ENCODE data around the gene PRLH.

PRLH gene, protein sequence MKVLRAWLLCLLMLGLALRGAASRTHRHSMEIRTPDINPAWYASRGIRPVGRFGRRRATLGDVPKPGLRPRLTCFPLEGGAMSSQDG

DNA sequence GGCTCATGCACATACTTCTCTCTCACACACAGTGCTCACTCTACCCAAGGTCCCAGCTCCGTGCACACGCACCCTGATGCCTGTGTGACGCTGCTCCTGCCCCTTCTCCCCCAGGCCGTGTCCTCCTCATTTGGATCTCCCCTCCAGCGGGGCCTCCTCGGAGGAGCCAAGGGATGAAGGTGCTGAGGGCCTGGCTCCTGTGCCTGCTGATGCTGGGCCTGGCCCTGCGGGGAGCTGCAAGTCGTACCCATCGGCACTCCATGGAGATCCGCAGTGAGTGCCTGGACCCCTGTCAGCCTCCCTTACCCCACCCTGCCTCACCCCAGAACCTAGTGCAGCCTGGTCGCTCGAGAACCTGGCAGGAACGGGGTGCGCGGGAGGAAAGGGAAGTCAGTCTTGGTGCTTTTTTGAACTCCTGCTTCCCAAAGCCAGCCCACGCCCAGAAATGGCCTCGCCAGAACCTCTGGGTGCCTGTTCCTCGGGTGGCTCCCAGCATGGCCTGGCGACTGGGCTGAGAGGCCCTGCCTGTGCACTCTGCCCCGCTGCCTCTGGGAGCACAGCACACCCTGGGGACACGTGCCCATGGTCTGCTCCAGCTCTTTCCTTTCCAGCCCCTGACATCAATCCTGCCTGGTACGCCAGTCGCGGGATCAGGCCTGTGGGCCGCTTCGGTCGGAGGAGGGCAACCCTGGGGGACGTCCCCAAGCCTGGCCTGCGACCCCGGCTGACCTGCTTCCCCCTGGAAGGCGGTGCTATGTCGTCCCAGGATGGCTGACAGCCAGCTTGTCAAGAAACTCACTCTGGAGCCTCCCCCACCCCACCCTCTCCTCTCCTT is at the start of gene PRLH:
Gene PRLH (plus strand): TSS at position 174 of the 835 bp plus-strand sequence. CDS start 0 bp downstream, at position 174.
- DNase-seq (ENCODE audit: low read depth): no peak

DNA sequence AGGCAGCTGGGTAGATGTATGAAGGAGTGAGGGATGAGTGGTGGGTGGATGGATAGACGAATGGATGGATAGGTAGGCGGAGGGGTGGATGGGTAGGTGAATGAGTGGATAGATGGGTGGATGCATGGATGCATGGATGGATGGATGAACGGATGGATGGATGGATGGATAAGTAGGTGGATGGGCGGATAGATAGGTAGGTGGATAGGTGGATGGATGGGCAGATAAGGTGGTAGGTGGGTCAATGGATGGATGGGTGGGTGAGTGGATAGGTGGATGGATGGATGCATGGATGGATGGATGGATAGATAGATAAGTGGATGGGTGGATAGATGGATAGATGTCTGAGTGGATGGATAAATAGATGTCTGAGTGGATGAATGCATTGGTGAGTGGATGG is 49.2 kb upstream of the PRLH start:
- DNase-seq (ENCODE audit: low read depth): no peak

DNA sequence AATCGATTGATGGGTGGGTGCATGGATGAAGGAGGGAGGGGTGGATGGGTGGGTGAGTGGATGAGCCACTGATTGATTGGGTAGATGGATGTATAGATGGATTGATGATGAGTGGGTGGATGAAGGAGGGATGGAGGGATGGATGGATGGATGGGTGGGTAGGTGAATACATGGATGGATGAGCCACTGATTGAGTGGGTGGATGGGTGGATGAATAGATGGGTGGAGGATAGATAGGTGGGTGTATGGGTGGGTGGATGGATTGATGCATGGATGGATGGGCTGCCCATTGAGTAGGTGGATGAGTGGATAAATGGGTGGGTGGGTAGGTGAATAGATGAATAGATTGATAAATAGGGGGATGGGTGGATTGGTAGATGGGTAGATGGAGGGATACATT is 48.4 kb upstream of the PRLH start:
- no peak for DNase-seq (ENCODE audit: low read depth)

DNA sequence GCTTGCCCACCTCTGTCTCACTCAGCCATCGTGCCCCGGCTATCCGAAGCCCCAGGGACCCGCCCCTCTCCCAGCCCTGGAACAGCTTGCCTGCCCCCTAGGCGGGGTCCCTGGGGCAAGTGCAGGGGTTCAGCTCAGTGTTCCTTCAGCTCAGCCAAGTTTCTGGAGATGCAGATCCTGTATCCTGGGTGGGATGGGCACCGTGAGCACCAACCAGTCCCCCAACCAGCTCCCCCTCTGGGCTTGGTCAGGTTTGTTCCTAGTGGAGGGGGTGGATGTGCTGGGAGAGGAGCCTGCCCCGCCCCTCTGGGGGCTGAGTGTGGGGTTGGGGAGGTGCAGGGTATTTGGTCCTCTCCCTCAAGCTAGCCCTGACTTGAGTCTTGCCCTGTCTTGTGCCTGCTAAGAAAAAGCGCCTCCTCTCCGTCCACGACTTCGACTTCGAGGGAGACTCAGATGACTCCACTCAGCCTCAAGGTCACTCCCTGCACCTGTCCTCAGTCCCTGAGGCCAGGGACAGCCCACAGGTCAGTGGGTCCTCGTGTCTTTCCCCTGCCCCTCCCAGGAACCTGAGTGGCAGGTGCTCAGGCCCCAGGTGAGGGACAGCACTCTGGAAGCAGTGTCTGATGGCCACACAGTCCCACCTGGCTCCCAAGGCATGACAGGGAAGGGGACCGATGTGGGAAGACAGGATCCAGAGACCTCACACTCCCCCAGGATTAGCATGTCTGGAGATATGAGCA is 46.7 kb upstream of the PRLH start:
- DNase-seq (ENCODE audit: low read depth): no peak

DNA sequence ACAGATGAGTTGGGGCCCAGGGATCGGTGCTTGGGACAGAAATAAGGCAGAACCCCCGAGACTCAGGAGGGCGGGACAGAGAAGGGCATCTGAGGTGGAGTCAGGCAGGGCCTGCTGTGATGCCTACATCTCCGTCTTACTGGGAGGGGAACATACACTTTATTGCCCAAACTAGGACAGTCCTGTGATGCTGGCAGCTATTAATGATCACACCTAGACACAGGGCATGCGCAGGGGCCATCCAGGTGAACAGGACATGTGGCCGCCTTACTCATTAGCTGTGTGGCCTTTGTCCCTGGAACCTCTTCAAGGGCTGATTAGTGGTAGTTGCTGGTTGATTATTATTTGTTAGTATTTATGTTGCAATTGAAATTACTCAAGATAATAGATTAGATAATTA is 46.1 kb upstream of the PRLH start:
- DNase-seq (ENCODE audit: low read depth): no peak

DNA sequence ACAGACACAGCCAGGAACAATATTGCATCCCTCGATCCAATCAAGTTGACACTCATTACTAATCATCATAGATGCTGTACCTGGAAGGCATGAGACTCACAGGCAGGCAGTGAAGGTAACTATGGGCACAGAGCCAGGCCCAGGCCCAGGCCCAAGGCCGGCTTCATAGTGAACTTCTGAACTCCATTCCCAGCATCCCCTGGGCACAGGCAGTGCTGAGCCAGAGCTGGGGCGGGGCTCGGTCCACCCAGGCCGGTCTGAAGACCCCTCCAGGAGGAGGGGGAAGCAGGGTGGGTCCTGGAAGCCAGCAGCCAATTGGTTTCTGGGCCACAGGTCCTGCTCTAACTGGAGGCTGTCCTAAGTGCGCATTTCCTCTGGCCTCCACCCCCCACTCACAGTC is 41.7 kb upstream of the PRLH start:
- no peak for DNase-seq (ENCODE audit: low read depth)

DNA sequence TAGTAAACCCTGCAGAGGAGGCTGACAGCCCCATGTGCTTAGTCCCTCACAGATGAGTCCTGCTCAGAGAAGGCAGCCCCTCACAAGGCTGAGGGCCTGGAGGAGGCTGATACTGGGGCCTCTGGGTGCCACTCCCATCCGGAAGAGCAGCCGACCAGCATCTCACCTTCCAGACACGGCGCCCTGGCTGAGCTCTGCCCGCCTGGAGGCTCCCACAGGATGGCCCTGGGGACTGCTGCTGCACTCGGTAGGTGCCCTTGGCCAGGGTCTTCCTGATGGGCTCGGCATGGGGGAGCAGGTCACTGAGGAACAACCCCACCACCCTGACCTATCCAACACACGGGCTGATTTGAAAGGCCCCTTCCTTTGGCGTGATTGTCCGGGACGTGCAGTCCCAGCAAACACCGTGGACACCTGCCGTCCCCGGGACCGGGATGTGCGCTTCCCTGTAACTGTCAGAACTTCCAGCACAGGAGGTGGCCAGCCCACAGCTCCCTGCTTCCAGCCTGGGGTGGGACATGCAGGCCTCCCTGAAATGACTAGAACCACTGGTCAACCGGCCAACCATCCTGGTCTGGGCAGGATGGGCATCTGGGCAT is 40.7 kb upstream of the PRLH start:
- DNase-seq (ENCODE audit: low read depth): no peak

DNA sequence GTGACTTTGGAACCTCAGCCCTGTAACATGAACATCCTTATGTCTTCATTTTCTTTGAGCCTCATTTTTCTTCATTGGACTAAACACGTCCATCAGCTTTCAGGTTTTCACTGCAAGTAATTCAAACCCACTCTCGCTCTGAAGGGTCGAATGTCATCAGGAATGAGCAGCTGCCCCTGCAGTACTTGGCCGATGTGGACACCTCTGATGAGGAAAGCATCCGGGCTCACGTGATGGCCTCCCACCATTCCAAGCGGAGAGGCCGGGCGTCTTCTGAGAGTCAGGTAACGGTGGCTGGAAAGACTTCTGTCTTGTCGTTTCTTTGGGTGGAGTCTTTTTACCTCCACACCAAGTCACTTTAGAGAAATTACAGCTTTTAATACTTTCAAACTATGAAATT is 39.1 kb upstream of the PRLH start:
- DNase-seq (ENCODE audit: low read depth): no peak

DNA sequence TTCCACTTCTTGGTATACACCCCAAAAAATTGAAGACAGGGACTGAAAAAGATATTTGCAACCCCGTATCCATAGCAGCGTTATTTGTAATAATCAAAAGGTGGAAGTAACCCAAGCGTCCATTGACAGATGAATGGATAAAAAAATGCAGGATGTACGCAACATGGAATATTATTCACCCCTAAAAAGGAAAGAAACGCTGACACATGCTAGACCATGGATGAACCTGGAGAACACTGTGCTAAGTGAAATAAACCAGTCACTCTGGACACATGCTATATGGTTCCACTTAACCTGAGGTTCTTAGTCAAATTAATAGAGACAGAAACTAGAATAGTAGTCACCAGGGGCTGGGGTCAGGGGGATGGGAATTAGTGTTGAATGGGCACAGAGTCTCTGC is 38.6 kb upstream of the PRLH start:
- no peak for DNase-seq (ENCODE audit: low read depth)

DNA sequence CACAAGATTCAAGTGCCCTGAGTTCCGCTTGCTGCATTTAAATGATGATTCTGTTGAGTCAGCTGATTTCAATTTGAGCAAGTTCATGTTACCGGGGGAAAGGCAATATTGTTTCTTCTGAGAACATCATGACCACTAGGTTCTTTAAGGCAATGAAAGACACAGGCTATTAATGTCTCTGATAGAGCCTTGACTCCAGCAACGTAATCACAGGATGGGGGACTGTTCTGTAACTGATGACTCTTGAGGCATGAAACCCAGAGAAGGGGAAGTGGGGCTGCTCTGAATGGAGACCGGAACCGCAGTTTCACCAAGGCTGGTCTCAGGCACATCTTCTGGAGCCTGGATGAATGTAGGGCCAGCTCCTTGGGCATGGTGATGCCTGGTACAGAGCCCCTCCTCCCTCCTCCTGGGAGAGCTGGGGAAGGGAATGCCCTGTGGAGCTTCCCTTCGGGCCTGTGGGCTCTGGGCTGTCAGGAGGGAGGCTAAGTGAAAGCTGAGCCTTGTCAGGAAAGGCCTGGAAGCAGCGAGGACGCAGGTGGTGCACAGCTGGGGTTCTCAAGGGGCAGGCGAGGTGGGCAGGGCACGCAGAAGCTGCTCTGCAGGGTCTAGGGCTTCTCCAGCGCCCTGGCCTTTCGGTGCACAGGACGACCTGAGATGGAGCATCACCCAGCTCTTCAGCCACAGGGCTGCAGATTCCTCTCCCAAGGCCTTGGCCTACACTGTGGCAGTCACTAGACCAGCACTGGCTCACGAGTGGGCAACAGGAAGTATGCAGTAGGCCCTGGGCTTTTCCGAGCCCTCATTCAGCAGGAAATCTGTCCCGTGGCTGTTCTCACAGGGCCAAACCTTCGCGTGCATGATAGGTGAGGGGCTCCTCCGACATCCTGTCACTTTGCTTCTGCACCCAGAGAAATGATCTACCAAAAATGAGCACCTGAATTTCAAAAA is 36.6 kb upstream of the PRLH start:
- DNase-seq (ENCODE audit: low read depth): no peak

DNA sequence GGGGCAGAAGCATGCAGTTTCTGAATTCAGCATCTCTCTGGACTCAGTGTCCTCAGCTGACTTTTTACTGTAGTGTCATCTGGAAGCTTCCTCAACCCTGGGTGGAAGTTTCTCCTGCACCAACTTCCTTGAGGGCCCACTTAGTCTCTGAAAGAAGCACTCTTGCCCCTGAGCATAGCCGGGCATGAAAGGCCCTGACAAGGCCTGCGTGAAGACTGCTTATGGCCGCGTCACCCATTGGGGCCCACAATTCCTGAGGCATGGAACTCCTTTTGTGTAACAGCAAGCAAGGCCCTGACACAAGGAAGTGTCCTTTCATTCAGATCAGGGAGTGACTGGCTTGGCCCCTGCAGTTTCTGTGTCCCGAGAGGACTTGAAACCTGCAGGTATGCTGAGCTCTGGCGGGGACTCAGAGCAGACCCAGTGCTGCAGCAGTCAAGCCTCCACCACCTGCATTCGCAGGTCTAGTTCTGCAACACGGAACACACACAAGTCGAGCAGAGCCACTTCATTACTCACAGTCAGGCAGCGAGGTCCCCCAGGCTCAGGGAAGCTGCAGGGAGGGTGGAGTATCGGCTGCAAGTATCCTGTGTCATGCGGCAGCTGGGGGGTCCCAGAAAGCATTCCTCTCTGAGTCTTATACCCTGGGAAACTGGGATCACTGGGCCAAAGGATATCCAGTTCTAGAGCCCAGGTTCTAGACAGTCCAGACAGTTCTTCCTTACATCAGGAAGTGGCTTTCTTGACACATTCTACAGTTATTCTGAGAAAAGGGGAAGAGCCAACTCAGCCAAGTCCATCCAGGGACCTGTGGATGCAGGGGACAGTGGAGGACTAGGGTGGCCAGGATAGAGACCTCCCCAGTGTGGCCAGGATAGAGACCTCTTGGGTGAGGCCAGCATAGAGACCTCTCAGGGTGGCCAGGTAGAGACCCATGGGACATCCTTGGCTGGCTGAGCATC is 35.6 kb upstream of the PRLH start:
- no peak for DNase-seq (ENCODE audit: low read depth)

DNA sequence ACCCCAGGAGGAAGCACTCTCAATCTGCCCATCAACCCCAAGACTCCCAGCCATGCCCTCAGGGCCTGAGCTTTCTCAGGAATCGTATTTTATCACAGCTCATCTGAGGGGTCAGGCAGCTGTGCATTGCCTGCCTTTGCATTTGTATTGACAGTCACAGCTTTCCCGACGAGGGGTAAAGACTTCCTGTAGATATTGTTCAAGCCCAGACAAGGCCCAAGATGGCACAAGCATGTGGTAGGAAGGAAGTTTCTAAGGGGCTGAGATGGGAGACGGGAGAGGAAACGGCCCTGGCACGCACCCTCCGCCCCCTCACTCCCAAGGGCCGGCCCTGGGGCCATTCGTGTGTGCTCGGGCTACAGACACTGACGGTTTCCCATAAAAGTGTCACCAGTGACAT is 34.2 kb upstream of the PRLH start:
- no peak for DNase-seq (ENCODE audit: low read depth)

DNA sequence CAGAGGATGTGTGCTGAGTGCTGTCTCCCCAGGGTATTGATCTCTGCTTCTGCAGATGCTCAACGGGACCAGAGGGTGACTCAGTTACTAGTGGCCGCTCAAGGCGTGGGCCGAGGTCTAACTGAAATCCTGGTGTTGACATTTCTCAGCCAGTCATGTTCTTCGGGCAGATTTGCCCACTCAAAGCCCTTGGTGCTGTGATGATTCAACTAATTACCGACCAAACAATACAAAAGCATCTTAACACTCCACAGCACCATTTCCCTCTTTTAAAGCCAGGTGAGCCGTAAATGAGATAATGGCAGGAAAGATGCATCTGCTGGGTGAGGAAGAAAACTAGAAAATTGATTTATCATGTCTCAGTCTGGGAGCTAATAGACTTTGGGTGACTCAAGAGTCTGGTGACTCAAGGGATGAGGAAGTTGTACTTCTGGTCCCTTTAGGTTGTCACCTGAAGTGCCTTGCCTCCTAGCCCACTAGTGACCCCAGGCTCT is 32.7 kb upstream of the PRLH start:
- no peak for DNase-seq (ENCODE audit: low read depth)

DNA sequence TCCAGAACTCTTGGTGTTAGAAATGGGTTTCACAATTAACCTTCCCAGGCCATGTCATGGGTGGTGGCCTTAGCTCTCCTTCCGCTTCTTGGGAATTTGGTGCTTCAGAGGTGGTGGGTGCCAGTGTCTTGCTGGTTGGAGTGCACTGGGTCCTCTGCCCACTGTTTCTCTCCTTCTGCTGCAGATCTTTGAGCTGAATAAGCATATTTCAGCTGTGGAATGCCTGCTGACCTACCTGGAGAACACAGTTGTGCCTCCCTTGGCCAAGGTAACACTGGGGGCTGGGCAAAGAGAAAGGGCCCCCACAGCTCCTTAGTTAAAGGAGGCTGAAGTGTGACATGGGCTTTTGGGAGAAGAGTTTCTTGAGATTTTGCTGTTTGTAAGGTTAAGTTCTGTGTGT is 32.0 kb upstream of the PRLH start:
- no peak for DNase-seq (ENCODE audit: low read depth)

DNA sequence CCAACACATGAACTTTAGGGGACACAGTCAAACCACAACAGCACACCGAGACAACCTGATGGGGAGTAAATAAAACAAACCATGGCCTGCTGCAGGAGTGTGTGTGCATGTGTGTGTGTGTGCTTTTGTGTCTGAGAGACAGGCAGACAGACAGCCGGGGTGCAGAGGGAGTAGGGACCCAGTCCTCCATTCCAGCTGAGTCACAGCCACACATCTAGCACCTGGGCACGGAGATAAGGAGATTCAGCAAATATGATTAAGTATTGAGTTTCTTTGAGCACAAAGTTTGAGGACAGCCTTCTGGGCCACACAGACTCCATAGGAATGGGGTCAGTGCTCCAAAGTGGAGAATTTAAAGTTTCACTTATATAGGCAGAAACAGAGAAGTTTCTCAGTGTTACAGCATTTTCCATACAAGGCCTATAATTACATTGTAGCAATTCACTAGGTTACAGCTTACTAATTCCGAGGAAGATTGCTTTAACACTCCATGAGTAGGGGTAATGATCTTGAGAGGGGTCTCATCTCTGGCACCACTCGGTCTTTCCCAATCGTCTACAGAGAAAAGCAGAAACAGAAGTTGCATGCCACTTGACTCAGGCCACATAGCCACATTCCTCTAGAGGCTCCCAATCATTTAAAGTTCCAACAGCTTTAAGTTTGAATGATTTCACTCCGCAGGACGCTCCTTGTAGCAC is 30.8 kb upstream of the PRLH start:
- DNase-seq (ENCODE audit: low read depth): no peak

DNA sequence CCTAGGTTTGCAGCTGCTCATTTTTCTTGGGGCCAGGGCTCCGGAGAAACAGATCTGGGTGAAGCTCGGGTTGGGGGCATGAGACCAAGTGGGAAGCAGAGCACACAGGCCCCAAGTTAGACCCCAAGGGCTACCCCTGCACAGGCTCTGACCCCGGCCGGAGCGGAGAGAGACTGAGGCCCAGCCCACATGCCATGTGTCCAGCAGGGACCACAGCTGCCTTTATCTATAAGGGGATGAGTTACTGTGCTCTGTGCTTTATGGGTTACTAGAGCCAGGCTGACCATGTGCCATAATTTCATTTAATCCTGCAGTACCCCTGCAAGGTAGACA is 30.3 kb upstream of the PRLH start:
- DNase-seq (ENCODE audit: low read depth): no peak

DNA sequence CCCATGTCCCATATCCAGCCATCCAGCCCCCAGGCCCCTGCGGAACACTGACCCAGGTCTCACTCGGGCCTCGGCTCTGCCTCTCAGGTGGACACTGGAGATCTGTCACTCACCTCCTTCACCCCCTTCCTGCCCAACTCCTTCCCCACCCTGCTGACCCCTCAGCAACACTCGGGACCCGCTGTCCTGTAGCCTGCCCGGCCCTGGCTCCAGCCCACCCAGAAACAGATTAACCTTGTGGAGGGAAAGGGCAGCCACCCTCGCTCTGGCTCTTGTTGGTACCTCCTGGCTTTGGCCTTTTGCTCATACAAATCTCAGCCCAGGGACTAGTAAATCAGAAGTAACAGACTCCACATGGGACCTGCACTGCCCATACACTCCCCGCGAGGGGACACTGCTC is 29.8 kb upstream of the PRLH start:
- no peak for DNase-seq (ENCODE audit: low read depth)

DNA sequence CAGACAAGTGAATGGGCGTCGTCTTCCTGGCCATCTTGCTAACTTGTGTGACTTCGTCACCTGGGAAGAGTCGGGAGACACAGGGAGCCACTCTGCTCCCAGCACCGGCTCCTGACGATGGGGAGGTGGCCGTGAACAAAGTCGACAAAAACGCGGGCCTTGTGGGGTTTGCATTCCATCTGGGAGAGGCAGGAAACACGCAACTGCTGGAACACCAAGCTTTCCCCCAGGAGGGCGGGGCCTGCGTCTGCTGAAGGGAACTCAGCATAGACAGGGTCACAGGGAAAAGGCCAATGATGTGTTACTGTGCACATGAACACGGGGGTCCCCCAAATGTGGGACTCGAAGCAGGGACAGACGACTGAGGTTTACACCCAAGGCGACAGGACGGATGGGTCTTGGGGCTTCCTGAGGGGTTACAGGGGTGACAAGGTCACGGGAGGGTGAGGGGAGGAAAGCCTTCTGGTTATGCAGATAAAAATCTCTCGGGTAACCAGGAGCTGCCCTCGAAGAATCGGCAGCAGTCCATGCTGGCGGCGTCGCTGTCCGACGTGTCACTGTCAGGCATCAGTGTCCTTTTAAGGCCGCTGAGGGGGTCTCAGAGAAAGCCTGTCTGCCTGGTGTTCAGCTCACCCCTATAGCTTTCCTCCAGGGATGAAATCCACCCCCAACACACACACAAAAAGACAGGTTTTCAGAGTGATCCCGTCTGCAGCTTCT is 28.2 kb upstream of the PRLH start:
- DNase-seq (ENCODE audit: low read depth): no peak

DNA sequence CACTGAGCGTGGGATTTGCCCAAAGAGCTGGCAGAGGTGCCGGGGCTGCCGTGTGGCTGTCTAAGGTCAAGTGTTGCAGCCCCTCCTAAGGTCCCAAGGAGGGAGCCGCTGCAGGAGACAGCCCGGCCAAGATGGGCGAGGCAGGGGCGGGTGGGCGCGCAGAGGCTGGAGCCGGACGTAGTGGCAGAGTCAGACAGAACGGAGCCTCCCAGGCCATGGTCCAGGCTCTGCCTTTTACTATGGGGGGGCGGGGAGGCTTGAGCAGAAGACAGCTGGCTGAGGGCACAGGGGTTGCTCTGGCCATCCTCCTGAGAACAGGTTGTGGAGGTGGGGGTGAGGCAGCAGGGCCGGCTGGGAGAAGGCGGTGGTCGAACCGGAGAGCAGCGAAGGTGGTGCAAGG is 27.5 kb upstream of the PRLH start:
- DNase-seq (ENCODE audit: low read depth): no peak
